Adrenal gland (tissue), 12 donors: ENCODE measurements around the gene ARHGAP26. TPM values are rescaled to one million over a fixed set of nuclear protein-coding genes. Genes with fewer than 3 reads are reported as not detected.
"Not testable (repeated sequence)": the region's sequence is repeated elsewhere in the genome, so short reads cannot be mapped to it uniquely, and the experiment has no call there.

ENCODE experiments used
- DNase-seq, 7 donors: peaks; one replicate each; pipeline ENCODE4 v3.0.0-alpha.2; 2019 to 2020
- H3K27ac ChIP-seq, 5 donors: fragments of 200-600 bp; sonication (generic) in 4 of 5; 1 replicate in 3 of 5; 2 replicates in 2 of 5; pipeline versions ENCODE4 v1.5.1 to v1.8.0; 2016 to 2020; ENCODE audit warnings: mild to moderate bottlenecking in 1 of 5
- H3K27me3 ChIP-seq: fragments of 200-600 bp; 2 replicates; pipeline ENCODE4 v1.8.0; 2021
- H3K36me3 ChIP-seq, 2 donors: fragments of 200-600 bp; replicated peaks in 1 of 2; 1 replicate in 1 of 2; 2 replicates in 1 of 2; pipeline versions ENCODE4 v1.5.1 to v1.8.0; 2018 to 2022
- H3K4me1 ChIP-seq, 2 donors: fragments of 200-600 bp; replicated peaks in 1 of 2; 1 replicate in 1 of 2; 2 replicates in 1 of 2; pipeline versions ENCODE4 v1.5.1 to v1.8.0; 2018 to 2021
- H3K4me3 ChIP-seq, 4 donors: fragments of 200-600 bp; sonication (generic) in 3 of 4; one replicate each; pipeline ENCODE4 v1.5.1; 2016 to 2018
- H3K9me3 ChIP-seq, 3 donors: fragments of 200-600 bp; sonication (generic) in 1 of 3; replicated peaks in 1 of 3; 1 replicate in 2 of 3; 2 replicates in 1 of 3; pipeline versions ENCODE4 v1.5.1 to v1.8.0; 2016 to 2021
- CTCF ChIP-seq, 6 experiments: fragments of 450-650 bp in 4 of 6; fragments of 200-600 bp in 2 of 6; sonication (generic) in 1 of 6; IDR thresholded peaks; 1 replicate in 5 of 6; 2 replicates in 1 of 6; pipeline versions ENCODE4 v1.5.1 to v1.8.0; 2016 to 2021; ENCODE audit warnings: antibody characterized with exemption in 6 of 6, mild to moderate bottlenecking in 2 of 6, moderate library complexity in 1 of 6
- POLR2A ChIP-seq, 2 donors: fragments of 450-650 bp; IDR thresholded peaks; one replicate each; pipeline ENCODE4 v1.6.1; 2017; ENCODE audit warnings: antibody characterized with exemption in 2 of 2, mild to moderate bottlenecking in 2 of 2, moderate library complexity in 1 of 2
- WGBS, 4 donors: extraction: QIAGEN DNeasy Blood & Tissue Kit in 2 of 4; methylation state at CpG; one replicate each; pipeline versions ENCODE4 v1.1.5 to v1.1.7; 2013 to 2017; 5-methylcytosine and 5-hydroxymethylcytosine counted together
- intact Hi-C, 2 donors: fragments of 100-400 bp; cut with DNase I; formaldehyde crosslinking; loops; one replicate each; pipeline versions ENCODE4 v1.14.1 to v1.15.0; 2022 to 2023
- polyA plus RNA-seq, 3 donors: library from polyadenylated mRNA; stranded (reverse); fragments of 200-250 nt in 2 of 3; fragments of 350-450 nt in 1 of 3; fragmentation: Illumina TruSeq in 1 of 3; extraction: RNeasy Lipid Tissue Mini Kit (QIAGEN cat#74804) in 1 of 3; gene quantifications; one replicate each; pipeline ENCODE4 v1.2.3, GENCODE V29; 2013 to 2014
- total RNA-seq, 9 donors: library from RNA; depleted of rRNA in 4 of 9; stranded (reverse); fragments of >200 nt in 4 of 9; fragments of 120-200 nt in 1 of 9; fragmentation: NEBNext Ultra II Directional in 1 of 9; extraction: Animal tissue kit (Norgen Biotek cat#: 25700) in 1 of 9; gene quantifications; one replicate each; pipeline versions ENCODE4 v1.1.0 to v1.2.4, GENCODE V29; 2013 to 2023
- donor health status: healthy with polysubstance abuse.
- donor health status: Bipolar disorder and iron deficiency.
- donor health status: DM: yes; HTN: yes; CAD: no.
- donor health status: DM: no; HTN: no; CAD: no.
- donor health status: DM: no; HTN: no; CAD: no.
- donor health status: DM: yes; HTN: yes; CAD: no.

The ARHGAP26 gene
- total and polyA plus RNA-seq, 12 donors: 3.0 to 21.7 (median 10.8) TPM

- intact Hi-C loops: no loop called here
- no peak for DNase-seq
- H3K27ac ChIP-seq: no peak overlapping the region
- H3K4me1 ChIP-seq: no peaks in the 10 kb centered on the region
- H3K9me3 ChIP-seq: peaks cover 0 to 4% (median 0%) of the 10 kb centered on the region in 3 donors
- H3K36me3 ChIP-seq: no peaks in the 10 kb centered on the region
- no peaks in the 10 kb centered on the region for H3K27me3 ChIP-seq
- 95 to 98% (median 97%) methylated on average over 1 of the region's 1 CpG for WGBS, 4 donors
- TF ChIP-seq POLR2A (IDR thresholded peaks at IDR 0.05) (no peak), CTCF (IDR thresholded peaks at IDR 0.05) (no peak)
- no peak overlapping the region for H3K4me3 ChIP-seq
These were observed 429.0 kb downstream of the ARHGAP26 start for GRCh38 chr5:143199161-143199560.

- TF ChIP-seq CTCF (IDR thresholded peaks at IDR 0.05): no peak
- no peak for TF ChIP-seq POLR2A (IDR thresholded peaks at IDR 0.05)
- Histone ChIP-seq H3K36me3 (no peaks in the 10 kb centered on the region), H3K27me3 (no peaks in the 10 kb centered on the region), H3K4me3 (no peak overlapping the region), H3K9me3 (peaks cover 0 to 4% (median 0%) of the 10 kb centered on the region in 3 donors), H3K27ac (no peak overlapping the region), H3K4me1 (no peaks in the 10 kb centered on the region)
- intact Hi-C loops: no loop called here
- WGBS, 4 donors: 75 to 86% (median 81%) methylated on average over 2 of the region's 2 CpGs
- no peak for DNase-seq
These were observed 429.7 kb downstream of the ARHGAP26 start for GRCh38 chr5:143199843-143200242.

GRCh38 chr5:143200781-143201398 lies 430.7 kb downstream of the ARHGAP26 start:
- no peaks in the 10 kb centered on the region for H3K27me3 ChIP-seq
- TF ChIP-seq CTCF (IDR thresholded peaks at IDR 0.05) (no peak), POLR2A (IDR thresholded peaks at IDR 0.05) (no peak)
- H3K4me1 ChIP-seq: no peaks in the 10 kb centered on the region
- no peaks in the 10 kb centered on the region for H3K36me3 ChIP-seq
- H3K4me3 ChIP-seq: no peak overlapping the region
- H3K27ac ChIP-seq: no peak overlapping the region
- H3K9me3 ChIP-seq: peaks cover 0 to 4% (median 0%) of the 10 kb centered on the region in 3 donors
- 25 to 45% (median 33%) methylated on average over 1 of the region's 1 CpG for WGBS, 4 donors
- intact Hi-C loops: no loop called here
- peak; percentile 55 to 84 (median 71) for DNase-seq

- Histone ChIP-seq H3K4me1 (no peaks in the 10 kb centered on the region), H3K27ac (no peak overlapping the region), H3K9me3 (peaks cover 0 to 4% (median 0%) of the 10 kb centered on the region in 3 donors), H3K27me3 (no peaks in the 10 kb centered on the region), H3K36me3 (no peaks in the 10 kb centered on the region), H3K4me3 (no peak overlapping the region)
- TF ChIP-seq POLR2A (IDR thresholded peaks at IDR 0.05): no peak
- TF ChIP-seq CTCF (IDR thresholded peaks at IDR 0.05): no peak
- 82 to 91% (median 89%) methylated on average over 3 of the region's 3 CpGs for WGBS, 4 donors
- no peak for DNase-seq
- intact Hi-C loops: no loop called here
These were observed 431.4 kb downstream of the ARHGAP26 start for GRCh38 chr5:143201589-143201988.

GRCh38 chr5:143203301-143203956 lies 433.3 kb downstream of the ARHGAP26 start:
- WGBS, 4 donors: 85 to 94% (median 91%) methylated on average over 4 of the region's 4 CpGs
- H3K9me3 ChIP-seq, DNase-seq, intact Hi-C loops, H3K27ac ChIP-seq, H3K4me1 ChIP-seq, H3K4me3 ChIP-seq, H3K36me3 ChIP-seq, H3K27me3 ChIP-seq: not testable (repeated sequence)
